Measurements from ENCODE around the gene RNF149.

- TF ChIP-seq CTCF (conservative IDR thresholded peaks at IDR 0.05; ENCODE audit: low read depth in 2 of 2) (no peak), EZH2 (IDR thresholded peaks at IDR 0.05; ENCODE audit: low read depth, unreplicated experiment) (no peak), JUNB (IDR thresholded peaks at IDR 0.05; ENCODE audit: unreplicated experiment) (no peak), REST (IDR thresholded peaks at IDR 0.05; ENCODE audit: unreplicated experiment) (no peak), CREB1 (CRISPR knock-in tag; IDR thresholded peaks at IDR 0.05; ENCODE audit: low read depth) (no peak), POLR2AphosphoS5 (IDR thresholded peaks at IDR 0.05; ENCODE audit: low read depth) (no peak), EZH2phosphoT487 (IDR thresholded peaks at IDR 0.05; ENCODE audit: unreplicated experiment) (no peak)
Measured at GRCh38 chr2:101310834-101311695, 2.6 kb upstream of the RNF149 start.
